HepG2 (cell line): ENCODE results near the gene CLASP2.

Experiments
- GMEB1 ChIP-seq: sonication (generic); formaldehyde crosslinking; IDR thresholded peaks from 2 replicates; pipeline ENCODE4 v1.5.1; 2020; ENCODE audit warnings: missing genetic modification reagents, mild to moderate bottlenecking, borderline replicate concordance
- JUN ChIP-seq: sonication (generic); formaldehyde crosslinking; IDR thresholded peaks from 2 replicates; pipeline ENCODE4 v1.4.0; 2020; ENCODE audit warnings: mild to moderate bottlenecking, missing genetic modification reagents
- NFE2L1 ChIP-seq: sonication (generic); formaldehyde crosslinking; IDR thresholded peaks from 2 replicates; pipeline ENCODE4 v1.4.0; 2020; ENCODE audit warnings: missing genetic modification reagents, mild to moderate bottlenecking, borderline replicate concordance
- PRDM15 ChIP-seq: sonication (generic); formaldehyde crosslinking; IDR thresholded peaks from 2 replicates; pipeline ENCODE4 v1.4.0; 2020; ENCODE audit warnings: missing genetic modification reagents
- ZNF274 ChIP-seq: sonication (generic); formaldehyde crosslinking; IDR thresholded peaks from 2 replicates; pipeline ENCODE4 v1.5.1; 2020; ENCODE audit warnings: mild to moderate bottlenecking, missing genetic modification reagents
- TF ChIP-seq, protein P1 (sequence below): sonication (generic); formaldehyde crosslinking; IDR thresholded peaks from 2 replicates; pipeline ENCODE4 v1.5.0; 2020; ENCODE audit warnings: mild to moderate bottlenecking, missing genetic modification reagents, moderate library complexity

DNA sequence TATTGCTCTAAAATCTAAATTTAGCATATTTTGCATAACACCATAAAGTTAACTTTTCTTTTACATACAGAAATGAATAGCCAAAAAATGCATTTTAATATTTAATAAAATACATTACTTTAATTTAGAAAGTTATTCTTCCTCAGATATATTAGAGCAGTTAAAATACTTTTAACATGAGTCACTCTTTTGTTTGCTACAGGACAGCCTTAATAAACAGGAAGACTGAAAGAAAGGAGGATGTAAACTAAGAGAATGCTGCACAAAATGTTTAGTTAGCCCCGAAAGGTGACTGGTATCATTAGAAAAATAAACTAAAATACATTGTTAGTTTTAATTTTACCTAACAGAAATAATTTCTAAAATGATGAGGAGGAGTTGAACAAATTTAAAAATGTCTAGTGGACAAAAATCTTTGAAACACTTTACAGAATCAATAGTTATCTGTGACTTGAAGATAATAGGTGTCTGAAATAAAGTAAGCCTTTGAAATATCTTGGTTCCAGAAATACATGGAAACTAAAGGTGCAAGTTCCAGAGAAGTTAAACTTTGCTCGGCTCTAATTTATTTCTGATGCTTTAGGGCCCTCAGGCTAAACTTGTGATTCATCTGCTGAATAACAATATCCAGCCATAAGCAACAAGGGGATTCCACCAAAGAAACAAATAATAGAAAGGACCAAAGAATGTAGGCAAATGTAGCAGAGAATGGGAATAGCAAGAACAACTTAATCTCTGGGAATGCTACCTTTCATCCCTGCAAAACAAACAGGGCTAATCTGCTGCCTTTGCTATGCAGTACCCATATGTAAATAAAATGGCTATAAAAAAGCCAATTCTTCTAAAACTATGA, 139.5 kb downstream of the CLASP2 start:
- no peak for TF ChIP-seq PRDM15 (CRISPR knock-in tag)
- no peak for TF ChIP-seq JUN (CRISPR knock-in tag)
- no peak for TF ChIP-seq NFE2L1 (CRISPR knock-in tag)
- no peak for TF ChIP-seq GMEB1
- no peak for TF ChIP-seq ZNF274 (CRISPR knock-in tag)
- TF ChIP-seq, protein P1, sequence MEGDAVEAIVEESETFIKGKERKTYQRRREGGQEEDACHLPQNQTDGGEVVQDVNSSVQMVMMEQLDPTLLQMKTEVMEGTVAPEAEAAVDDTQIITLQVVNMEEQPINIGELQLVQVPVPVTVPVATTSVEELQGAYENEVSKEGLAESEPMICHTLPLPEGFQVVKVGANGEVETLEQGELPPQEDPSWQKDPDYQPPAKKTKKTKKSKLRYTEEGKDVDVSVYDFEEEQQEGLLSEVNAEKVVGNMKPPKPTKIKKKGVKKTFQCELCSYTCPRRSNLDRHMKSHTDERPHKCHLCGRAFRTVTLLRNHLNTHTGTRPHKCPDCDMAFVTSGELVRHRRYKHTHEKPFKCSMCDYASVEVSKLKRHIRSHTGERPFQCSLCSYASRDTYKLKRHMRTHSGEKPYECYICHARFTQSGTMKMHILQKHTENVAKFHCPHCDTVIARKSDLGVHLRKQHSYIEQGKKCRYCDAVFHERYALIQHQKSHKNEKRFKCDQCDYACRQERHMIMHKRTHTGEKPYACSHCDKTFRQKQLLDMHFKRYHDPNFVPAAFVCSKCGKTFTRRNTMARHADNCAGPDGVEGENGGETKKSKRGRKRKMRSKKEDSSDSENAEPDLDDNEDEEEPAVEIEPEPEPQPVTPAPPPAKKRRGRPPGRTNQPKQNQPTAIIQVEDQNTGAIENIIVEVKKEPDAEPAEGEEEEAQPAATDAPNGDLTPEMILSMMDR (CRISPR knock-in tag) = no peak
